CD4-positive, alpha-beta T cell treated with Interleukin-21 for 1 hour (primary cell): Measurements from ENCODE around the gene ERLEC1.
"Not testable (repeated sequence)": the region's sequence is repeated elsewhere in the genome, so short reads cannot be mapped to it uniquely, and the experiment has no call there.

Experiments
- DNase-seq: peaks from one replicate; pipeline ENCODE4 v3.0.0-alpha.2; 2020

The ERLEC1 gene

DNA sequence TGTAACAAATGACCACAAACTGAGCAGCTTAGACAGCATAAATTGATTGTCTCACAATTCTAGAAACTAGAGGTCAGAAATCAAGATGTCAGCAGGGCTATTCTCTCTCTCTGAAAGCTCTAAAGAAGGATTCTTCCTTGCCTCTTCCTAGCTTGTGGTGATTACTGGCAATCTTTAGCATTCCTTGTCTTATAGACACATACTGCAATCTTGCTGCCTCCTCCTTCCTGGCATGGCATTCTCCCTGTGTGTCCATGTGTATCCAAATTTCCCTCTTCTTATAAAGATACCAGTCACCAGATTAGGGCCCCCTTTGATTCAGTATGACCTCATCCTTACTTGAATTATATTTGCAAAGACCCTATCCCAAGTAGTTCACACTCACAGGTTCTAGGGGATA is 2.4 kb upstream of the ERLEC1 start:
- no peak for DNase-seq

DNA sequence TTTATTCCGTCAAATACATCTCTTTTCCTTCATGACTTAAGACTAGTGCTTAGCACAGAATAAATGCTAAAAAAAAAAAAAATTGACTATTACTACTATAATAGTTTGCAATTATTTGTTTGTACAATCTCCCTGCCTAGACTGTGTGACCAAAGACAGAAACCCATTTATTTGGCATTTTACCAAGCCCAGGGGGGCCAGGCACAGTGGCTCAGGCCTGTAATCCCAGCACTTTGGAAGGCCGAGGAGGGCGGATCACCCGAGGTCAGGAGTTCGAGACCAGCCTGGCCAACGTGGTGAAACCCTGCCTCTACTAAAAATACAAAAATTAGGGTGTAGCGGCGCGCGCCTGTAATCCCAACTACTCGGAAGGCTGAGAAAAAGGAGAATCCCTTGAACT is 1.5 kb upstream of the ERLEC1 start:
- DNase-seq: no peak

DNA sequence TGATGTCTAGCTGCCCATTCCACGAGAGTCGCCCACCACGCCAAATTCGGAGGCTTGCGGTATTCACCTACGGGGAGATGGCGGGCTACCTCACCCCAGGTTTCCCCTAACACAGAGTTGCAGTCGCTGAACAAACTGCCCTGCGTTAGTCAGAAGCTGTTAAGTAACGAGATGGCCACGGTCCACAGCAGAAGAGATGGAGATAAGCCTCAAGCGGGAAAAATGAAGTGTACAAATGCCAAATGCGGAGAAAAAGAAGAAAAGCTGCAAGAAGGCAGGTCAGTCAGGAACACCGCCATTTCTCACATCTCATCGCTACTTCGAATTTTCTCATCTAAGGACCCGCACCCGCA is 516 bp upstream of the ERLEC1 start:
- DNase-seq: peak; percentile 32

DNA sequence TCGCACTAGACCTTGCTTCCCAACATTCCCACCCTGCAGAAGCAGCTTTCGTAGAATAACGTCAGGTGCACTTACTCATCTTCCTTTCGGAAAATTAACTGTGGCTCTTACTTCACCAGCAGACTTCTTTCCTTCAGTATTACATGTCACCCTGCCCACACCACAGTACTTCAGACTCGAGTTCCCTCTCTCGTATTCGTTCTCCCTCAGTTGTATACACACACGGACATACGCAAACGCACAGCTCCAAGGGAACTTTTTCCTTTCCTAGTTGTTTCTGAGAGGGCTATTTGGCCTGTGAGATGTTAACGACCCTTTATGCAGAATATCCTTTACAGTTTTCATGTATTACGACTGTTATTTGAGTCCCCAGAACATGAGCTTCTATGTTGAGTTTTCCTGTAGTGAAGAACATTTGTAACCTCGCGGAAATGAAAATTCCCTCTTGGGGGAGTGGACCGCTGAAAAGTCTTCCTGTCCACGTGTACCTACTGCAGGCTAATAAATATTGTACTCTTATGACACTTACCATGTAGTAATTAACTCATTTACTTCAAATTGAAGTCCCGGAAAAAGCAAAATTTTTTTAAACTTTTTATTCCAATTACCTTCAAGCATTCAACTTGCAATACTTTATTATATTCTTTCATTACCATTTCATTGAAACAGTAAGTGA is 908 bp downstream of the ERLEC1 start:
- peak; percentile 3 for DNase-seq

DNA sequence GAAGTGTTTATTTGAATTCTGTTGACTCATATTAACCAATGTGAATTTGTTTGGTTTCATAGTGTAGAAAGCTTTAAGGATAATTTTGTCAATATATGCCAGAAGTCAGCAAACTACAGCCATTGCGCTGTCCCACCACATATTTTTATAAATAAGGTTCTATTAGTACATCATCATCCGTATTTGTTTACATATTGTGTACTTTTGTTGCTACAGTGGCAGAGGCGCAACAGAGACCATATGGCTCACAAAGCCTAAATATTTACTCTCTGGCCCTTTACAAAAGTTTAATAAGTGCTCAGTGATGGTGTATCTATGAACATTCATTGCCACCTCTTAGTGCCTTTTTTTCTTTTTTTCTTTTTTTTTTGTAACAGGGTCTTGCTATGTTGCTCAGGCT is 6.4 kb downstream of the ERLEC1 start:
- no peak for DNase-seq

DNA sequence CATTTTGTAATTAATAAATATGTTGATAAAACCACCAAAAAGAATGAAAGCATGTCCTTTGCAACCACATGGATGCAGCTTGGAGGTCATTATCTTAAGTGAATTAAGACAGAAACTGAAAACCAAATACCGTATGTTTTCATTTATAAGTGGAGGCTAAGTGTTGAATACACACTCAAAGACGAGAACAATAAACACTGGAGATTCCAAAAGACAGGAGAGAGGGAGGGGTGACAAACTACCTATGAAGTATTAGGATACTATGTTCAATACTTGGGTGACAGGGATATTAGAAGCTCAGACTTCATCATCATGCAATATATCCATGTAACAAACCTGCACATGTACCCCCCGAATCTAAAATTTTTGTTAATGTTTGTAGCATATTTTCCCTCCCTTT is 7.0 kb downstream of the ERLEC1 start:
- DNase-seq: no peak

DNA sequence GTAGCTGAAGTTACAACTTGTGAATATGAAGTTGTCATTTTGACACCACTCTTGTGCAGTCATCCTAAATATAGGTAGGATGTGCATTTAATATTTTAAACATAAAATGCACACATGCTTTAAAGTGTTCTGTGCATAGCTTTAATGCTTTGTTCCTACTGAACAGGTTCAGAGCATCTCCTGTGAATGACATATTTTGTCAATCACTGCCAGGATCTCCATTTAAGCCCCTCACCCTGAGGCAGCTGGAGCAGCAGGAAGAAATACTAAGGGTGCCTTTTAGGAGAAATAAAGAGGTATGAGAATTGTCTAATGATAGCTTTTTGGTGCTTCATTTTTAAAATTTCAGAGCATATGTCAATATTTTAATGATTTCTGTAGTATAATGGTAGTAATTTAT is 14.7 kb downstream of the ERLEC1 start:
- DNase-seq: no peak

DNA sequence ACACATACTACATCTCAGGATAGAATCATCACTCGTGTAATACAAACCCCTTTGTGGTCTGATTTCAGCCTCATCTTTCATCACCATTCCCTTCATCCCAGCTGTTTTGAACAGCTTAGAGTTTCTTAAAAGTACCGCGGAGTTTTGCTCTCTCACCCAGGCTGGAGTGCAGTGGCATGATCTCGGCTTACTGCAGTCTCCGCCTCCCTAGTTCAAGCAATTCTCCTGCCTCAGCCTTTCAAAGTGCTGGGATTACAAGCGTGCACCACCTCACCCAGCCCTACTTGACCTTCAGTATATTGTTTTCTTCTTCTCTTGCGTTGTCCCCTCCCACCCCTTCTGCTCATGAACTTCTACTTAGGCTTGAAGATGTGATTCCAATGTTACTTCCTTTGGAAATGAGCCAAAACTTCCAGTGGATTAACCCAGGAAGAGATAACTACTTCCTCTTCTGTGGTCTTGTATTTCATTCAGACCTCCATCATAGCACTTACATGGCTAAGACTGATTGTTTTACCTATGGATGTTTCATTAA is 15.8 kb downstream of the ERLEC1 start:
- no peak for DNase-seq

DNA sequence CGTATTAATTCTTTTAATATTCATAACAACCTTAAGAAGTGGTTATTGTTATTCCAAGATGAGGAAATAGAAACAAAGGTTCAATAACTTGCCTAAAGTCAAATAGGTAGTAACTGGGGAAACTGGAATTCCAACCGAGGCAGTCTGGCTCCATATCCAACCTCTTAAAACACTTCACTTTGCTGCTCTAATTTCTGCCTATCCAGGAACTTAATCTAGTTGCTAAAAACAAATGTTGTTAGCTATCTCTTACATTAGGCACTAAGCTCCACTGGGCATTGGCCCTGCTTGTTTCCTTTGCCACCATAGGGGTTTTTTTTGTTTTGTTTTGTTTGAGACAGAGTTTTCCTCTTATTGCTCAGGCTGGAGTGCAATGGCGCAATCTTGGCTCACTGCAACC is 24.8 kb downstream of the ERLEC1 start:
- no peak for DNase-seq

DNA sequence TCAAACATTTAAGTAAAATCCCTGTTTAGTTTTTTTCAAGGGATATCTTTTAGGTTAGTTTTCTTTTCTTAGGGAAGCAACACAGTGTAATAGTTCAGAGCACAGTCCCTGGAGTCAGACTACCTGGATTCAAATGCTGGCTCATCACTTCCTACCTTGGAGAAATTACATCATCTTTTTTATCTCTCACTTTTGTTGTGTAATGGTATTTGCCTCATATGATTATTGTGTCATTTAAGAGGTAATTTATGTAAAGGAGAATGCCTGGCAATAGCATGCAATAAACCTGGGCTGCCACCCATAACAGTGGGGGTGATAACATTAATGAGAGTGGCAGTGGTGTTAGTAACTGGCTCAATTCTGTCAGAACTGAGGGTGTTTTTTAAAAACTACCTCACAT is 26.3 kb downstream of the ERLEC1 start:
- DNase-seq: no peak

DNA sequence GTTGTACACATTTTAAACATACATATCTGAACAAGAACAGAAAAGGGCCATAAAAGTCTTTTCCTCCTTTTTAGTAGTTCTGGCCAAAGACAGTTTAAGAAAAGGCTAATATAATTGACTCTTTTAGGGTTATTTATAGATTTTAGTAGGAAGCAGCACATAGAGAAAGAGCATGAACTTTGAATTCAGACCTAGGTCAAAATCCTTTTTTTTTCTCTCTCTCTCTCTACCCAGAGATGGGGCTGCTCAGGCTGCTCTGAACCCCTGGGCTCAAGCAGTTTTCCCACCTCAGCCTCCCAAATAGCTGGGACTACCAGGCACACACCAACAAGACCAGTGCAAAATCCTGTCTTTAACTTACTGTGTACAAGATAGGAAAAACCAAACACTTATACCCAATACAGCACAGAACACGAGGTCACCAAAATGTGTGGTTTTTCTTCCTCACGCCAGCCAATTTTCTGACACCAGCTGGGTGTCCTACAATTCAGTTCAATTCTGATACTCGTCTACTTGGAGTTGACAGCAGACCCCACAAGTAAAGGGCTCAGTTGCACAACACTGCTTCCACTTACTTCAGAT is 32.1 kb downstream of the ERLEC1 start:
- DNase-seq: no peak

DNA sequence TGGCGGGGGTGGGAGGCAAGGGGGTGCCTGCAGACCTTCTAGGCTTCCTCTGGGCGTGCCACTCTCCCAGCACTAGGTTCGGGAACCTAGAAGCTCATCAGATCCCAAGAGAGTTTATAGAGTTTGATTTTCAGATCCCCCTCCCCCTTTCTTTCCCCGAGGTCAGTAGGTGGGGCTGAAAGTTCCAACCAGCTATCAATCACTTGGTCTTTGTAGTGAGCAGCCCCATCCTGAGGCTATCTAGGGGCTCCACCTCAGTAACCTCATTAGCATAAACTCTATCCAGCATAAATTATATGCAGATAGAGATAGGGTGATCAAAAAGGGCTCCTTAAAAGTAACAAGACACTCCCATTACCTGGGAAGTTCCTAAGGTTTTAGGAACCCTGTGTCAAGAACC is 32.8 kb downstream of the ERLEC1 start:
- DNase-seq: no peak

DNA sequence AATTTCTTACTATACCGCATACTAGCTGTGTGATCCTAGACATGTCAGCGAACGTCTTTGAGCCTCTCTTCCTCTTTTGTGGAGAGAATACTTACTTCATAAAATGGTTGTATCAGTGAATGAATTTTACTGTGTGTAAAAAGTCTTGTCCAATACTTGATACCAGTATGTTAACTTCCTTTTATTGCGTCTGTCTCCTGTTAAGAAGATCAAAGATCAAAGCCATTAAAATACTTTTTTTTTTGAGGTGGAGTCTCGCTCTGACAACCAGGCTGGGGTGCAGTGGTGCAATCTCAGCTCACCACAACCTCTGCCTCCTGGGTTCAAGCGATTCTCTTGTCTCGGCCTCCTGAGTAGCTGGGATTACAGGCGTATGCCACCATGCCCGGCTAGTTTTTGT is 33.2 kb downstream of the ERLEC1 start:
- DNase-seq: no peak

DNA sequence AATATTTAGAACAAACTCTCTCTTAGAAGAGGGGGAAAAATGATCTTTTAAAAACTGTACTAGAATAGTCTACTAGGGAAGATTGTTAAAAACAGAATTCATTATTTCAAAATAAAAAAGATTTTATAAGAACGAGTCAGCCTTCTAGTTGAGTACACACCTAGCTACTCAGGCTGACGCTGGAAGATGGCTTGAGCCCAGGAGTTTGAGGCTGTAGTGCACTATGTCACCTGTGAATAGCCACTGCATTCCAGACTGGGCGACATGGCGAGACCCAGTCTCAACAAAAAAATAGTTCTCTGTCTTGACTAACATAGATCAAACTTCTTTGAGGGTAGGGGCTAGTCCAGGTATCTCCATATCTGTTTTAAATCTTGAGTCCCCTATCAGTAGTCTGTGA is 33.9 kb downstream of the ERLEC1 start:
- no peak for DNase-seq

DNA sequence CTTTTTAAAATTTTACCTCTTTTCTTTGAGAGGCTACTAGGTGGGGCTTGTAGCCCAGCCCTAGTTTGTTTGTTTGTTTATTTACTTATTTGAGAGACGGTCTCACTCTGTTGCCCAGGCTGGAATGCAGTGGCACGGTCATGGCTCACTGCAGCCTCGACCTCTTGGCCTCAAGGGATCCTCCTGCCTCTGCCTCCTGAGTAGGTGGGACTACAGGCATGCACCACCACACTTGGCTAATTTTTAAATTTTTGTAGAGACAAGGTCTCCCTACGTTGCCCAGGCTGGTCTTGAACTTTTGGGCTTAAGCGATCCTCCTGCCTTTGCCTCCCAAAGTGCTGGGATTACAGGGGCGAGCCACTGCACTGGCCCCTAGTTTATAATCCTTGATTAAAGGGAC is 35.0 kb downstream of the ERLEC1 start:
- DNase-seq: no peak

DNA sequence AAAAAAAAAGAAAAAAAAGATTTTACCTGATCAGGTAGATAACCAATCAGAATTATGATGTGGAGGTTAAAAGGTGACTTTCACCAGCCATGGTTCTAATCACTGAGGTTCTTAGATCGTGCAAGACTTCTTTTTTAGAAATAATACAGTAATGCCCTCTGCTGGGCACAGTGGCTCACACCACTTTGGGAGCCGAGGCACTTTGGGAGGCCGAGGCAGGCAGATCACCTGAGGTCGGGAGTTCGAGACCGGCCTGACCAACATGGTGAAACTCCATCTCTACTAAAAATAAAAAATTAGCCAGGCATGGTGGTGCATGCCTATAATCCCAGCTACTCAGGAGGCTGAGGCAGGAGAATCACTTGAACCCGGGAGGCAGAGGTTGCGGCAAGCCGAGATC is 36.8 kb downstream of the ERLEC1 start:
- not testable (repeated sequence) for DNase-seq

DNA sequence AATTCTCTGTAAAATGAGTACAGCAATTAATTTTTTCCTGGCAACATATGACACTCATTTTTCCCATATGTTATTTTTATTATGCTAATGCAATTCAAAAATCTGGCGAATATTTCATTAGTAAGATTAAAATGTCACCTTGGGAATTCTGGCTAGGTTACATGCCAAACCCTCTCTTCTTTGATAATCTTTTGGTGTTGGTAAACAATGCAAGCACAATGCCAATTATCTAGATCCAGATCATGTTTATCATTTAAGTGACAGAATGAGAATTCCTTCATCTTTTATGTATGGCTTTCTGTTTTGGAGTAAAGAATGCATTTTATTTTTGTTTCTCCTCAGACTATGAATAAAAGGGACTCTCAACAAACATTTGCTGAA is 39.2 kb downstream of the ERLEC1 start:
- DNase-seq: no peak

DNA sequence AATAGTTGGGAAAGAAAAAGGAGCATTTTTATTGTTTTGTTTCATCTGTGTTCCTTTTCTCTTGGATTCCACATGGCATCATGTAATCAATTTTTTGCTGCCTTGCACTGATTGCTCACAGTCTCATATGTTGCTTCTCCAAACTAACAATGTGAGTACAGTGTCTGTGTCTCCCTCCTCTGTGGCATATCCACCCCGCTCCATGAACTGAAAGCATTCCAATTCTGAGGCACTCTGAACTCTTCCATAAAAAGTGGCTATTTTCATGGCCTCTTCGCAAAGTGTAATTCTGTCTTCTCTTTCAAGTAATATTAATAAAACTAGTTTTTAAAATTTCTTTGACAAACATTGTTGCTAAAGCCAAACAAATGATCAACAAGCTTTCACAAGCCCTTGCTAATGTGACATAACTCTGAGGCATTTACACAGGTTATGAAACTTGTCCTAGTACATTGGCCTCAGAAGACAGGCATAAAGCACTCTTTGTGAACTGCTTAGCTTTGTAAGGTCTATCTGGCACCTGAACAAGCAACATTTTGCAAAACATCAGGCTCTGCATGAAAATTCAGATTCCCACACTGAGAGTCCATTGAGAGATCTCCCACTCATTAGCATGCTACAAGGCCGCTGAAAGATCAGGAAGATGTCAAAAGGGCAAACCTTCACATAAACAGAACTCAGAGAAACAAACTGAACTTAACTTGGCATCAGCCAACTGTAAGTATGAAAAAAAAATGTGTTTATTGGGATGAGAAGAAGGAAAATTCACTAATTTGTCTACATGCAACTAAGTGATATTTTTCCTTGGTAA is 39.9 kb downstream of the ERLEC1 start:
- no peak for DNase-seq

DNA sequence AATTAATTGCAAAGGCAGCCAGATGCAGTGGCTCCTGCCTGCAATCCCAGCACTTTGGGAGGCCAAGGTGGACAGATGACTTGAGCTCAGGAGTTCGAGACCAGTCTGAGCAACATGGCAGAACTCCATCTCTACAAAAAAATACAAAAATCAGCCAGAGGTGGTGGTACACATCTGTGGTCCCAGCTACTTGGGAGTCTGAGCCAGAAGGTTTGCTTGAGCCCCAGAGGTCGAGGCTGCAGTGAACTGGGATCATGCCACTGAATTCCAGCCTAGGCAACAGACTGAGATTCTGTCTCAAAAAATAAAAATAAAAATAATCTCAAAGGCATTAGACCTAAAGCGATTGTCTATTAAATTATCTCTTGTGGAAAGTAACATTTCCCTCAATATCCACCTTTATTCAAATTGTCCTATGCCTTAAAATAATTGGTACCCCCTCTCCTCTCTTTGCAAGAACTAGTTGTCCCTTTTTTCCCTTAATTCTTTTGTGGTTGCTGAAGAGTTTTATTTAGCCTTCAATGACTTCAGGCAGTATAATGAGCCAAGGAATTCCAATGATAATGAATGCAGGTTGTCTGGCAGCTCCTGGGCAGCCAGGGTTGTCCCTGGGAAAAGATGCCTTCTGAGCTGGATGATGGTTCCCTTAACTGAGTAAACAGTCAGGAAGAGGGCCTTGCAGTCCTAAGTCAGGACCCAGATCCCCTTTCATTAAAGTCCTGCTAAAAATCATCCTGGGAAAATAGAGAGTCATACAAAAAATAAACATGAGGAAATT is 40.7 kb downstream of the ERLEC1 start:
- no peak for DNase-seq

DNA sequence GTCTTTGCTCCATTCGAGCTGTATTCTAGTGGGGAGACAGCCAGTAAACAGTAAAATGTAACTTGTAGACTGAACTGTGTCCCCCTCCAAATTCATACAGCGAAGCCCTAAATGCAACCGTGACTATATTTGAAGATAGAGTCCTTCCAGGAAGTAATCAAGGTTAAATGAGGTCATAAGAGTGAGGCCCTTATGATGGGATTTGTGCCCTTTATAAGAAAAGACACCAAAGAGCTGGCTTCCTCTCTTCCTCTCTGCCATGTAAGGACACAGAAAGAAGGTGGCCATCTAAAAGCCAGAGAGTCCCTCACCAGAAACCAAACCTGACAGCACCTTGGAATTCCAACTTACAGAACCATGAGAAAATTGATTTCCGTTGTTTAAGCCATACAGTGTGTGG is 41.5 kb downstream of the ERLEC1 start:
- no peak for DNase-seq

DNA sequence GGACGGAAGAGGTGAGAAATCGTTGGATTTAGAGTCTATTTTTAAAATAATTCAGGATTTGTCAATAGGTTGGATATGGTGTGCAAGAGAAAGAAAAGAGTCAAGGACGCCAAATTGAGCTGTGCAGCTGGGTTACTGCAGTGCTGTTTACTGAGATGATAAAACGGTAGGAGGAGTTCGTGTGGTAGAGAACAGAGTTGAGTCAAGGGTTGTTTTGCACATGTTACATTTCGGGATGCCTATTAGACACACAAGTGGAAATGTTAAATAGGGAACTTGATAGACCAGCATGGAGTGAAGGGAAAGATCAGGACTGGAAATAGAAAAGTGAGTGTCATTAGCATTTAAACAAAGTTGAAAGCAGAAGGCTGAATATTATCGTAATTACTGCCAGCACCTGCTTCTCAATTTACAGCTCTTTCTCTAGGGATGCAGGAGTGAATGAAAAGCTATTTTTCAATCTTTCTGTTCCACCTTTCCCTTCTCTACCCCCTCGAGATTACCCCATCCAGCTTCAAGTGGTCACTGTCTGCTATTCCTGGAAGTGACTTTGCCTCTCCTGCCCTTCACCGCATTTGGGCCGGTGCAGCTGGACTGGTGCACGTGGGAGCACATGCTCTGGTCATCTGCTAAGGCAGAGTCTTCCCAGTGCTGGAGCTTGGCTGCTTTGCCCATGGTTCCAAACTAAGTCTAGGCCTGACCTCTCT is 42.6 kb downstream of the ERLEC1 start:
- DNase-seq: no peak

DNA sequence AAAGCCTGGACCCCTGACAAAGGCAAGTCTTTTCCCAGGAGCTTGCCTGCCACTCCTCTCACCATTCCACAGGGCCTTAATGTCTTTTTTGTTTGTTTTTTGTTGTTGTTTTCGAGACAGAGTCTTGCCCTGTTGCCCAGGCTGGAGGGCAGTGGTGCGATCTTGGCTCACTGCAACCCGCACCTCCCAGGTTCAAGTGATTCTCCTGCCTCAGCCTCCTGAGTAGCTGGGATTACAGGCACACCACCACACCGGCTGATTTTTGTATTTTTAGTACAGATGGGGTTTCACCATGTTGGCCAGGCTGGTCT is 43.1 kb downstream of the ERLEC1 start:
- not testable (repeated sequence) for DNase-seq

DNA sequence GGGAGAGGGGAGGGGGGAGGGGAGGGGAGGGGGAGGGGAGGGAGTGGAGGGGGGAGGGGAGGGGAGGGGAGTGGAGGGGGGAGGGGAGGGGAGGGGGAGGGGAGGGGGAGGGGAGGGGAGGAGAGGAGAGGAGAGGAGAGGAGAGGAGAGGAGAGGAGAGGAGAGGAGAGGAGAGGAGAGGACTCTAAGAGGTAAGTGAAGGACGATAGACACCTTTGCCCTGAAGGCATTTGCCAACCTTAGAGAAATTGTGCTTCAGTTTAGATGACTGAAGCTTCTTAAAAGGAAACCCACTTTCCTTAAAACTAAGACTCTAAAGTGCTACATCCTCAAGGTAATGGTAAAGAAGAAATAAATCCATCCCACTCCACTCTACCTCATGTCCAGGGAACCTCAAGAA is 53.7 kb downstream of the ERLEC1 start:
- DNase-seq: no peak
